ENCODE results near the gene COQ9.

Gene COQ9

GRCh38 chr16:57471852-57472664 lies 24.8 kb downstream of the COQ9 start:
- H3K9me3 Mint-ChIP-seq = no peaks in the 10 kb centered on the region
- H3K4me1 Mint-ChIP-seq (ENCODE audit: low read depth) = peaks cover 45% of the 10 kb centered on the region
- no peak overlapping the region for H3K27ac Mint-ChIP-seq
- no peak overlapping the region for H3K4me3 Mint-ChIP-seq
- H3K36me3 Mint-ChIP-seq (ENCODE audit: low read depth) = peaks cover 55% of the 10 kb centered on the region
- H3K27me3 Mint-ChIP-seq = peaks cover 22% of the 10 kb centered on the region
- intact Hi-C loops (cut with micrococcal nuclease) = no loop called here

- H3K4me1 Mint-ChIP-seq (ENCODE audit: low read depth) = peaks cover 45% of the 10 kb centered on the region
- no peak overlapping the region for H3K27ac Mint-ChIP-seq
- peaks cover 27% of the 10 kb centered on the region for H3K27me3 Mint-ChIP-seq
- intact Hi-C loops (cut with micrococcal nuclease) = no loop called here
- H3K36me3 Mint-ChIP-seq (ENCODE audit: low read depth) = peaks cover 49% of the 10 kb centered on the region
- no peak overlapping the region for H3K4me3 Mint-ChIP-seq
- no peaks in the 10 kb centered on the region for H3K9me3 Mint-ChIP-seq
Observed at GRCh38 chr16:57472665-57473060, 25.4 kb downstream of the COQ9 start.

GRCh38 chr16:57473176-57473840 lies 26.0 kb downstream of the COQ9 start:
- Mint-ChIP-seq H3K36me3 (ENCODE audit: low read depth) (peaks cover 42% of the 10 kb centered on the region), H3K4me3 (no peak overlapping the region), H3K4me1 (ENCODE audit: low read depth) (peaks cover 45% of the 10 kb centered on the region), H3K27ac (no peak overlapping the region), H3K27me3 (peaks cover 34% of the 10 kb centered on the region), H3K9me3 (no peaks in the 10 kb centered on the region)
- intact Hi-C loops (cut with micrococcal nuclease) = no loop called here

- Mint-ChIP-seq H3K27me3 (peaks cover 40% of the 10 kb centered on the region), H3K27ac (no peak overlapping the region), H3K4me3 (no peak overlapping the region), H3K4me1 (ENCODE audit: low read depth) (peaks cover 50% of the 10 kb centered on the region), H3K9me3 (no peaks in the 10 kb centered on the region), H3K36me3 (ENCODE audit: low read depth) (peaks cover 36% of the 10 kb centered on the region)
- intact Hi-C loops (cut with micrococcal nuclease) = no loop called here
Observed at GRCh38 chr16:57473906-57474305, 26.6 kb downstream of the COQ9 start.

GRCh38 chr16:57474671-57475661 lies 27.7 kb downstream of the COQ9 start:
- peaks cover 26% of the 10 kb centered on the region for H3K36me3 Mint-ChIP-seq (ENCODE audit: low read depth)
- H3K4me1 Mint-ChIP-seq (ENCODE audit: low read depth) = peaks cover 50% of the 10 kb centered on the region
- H3K9me3 Mint-ChIP-seq = no peaks in the 10 kb centered on the region
- intact Hi-C loops (cut with micrococcal nuclease) = no loop called here
- H3K4me3 Mint-ChIP-seq = no peak overlapping the region
- no peak overlapping the region for H3K27ac Mint-ChIP-seq
- H3K27me3 Mint-ChIP-seq = peaks cover 50% of the 10 kb centered on the region

- Mint-ChIP-seq H3K4me3 (no peak overlapping the region), H3K27ac (no peak overlapping the region), H3K27me3 (peaks cover 59% of the 10 kb centered on the region), H3K36me3 (ENCODE audit: low read depth) (peaks cover 17% of the 10 kb centered on the region), H3K9me3 (no peaks in the 10 kb centered on the region), H3K4me1 (ENCODE audit: low read depth) (peaks cover 41% of the 10 kb centered on the region)
- intact Hi-C loops (cut with micrococcal nuclease) = no loop called here
Observed at GRCh38 chr16:57475711-57476339, 28.5 kb downstream of the COQ9 start.

- no peak overlapping the region for H3K27ac Mint-ChIP-seq
Observed at GRCh38 chr16:57476546-57477410, 29.5 kb downstream of the COQ9 start.

GRCh38 chr16:57477531-57478202 lies 30.4 kb downstream of the COQ9 start:
- Mint-ChIP-seq H3K4me3 (no peak overlapping the region), H3K4me1 (ENCODE audit: low read depth) (peaks cover 24% of the 10 kb centered on the region), H3K27ac (no peak overlapping the region), H3K36me3 (ENCODE audit: low read depth) (no peaks in the 10 kb centered on the region), H3K27me3 (peaks cover 74% of the 10 kb centered on the region), H3K9me3 (no peaks in the 10 kb centered on the region)
- intact Hi-C loops (cut with micrococcal nuclease) = no loop called here

More at GRCh38 chr16:57476546-57477410, 29.5 kb downstream of the COQ9 start:
- Mint-ChIP-seq H3K4me1 (ENCODE audit: low read depth) (peaks cover 33% of the 10 kb centered on the region), H3K4me3 (no peak overlapping the region), H3K36me3 (ENCODE audit: low read depth) (peaks cover 8% of the 10 kb centered on the region), H3K9me3 (no peaks in the 10 kb centered on the region), H3K27me3 (peaks cover 67% of the 10 kb centered on the region)
- intact Hi-C loops (cut with micrococcal nuclease) = no loop called here

- H3K4me1 Mint-ChIP-seq (ENCODE audit: low read depth) = peaks cover 20% of the 10 kb centered on the region
- H3K9me3 Mint-ChIP-seq = no peaks in the 10 kb centered on the region
- no peak overlapping the region for H3K4me3 Mint-ChIP-seq
- H3K36me3 Mint-ChIP-seq (ENCODE audit: low read depth) = no peaks in the 10 kb centered on the region
- intact Hi-C loops (cut with micrococcal nuclease) = no loop called here
- H3K27ac Mint-ChIP-seq = no peak overlapping the region
- peaks cover 74% of the 10 kb centered on the region for H3K27me3 Mint-ChIP-seq
Observed at GRCh38 chr16:57478396-57479204, 31.3 kb downstream of the COQ9 start.

- H3K4me3 Mint-ChIP-seq = peak overlapping the region; percentile 4
- H3K27ac Mint-ChIP-seq = no peak overlapping the region
- H3K4me1 Mint-ChIP-seq (ENCODE audit: low read depth) = peaks cover 20% of the 10 kb centered on the region
- intact Hi-C loops (cut with micrococcal nuclease) = no loop called here
- H3K27me3 Mint-ChIP-seq = peaks cover 80% of the 10 kb centered on the region
- no peaks in the 10 kb centered on the region for H3K36me3 Mint-ChIP-seq (ENCODE audit: low read depth)
- H3K9me3 Mint-ChIP-seq = no peaks in the 10 kb centered on the region
Observed at GRCh38 chr16:57479205-57479975, 32.1 kb downstream of the COQ9 start.

GRCh38 chr16:57479976-57480753 lies 32.9 kb downstream of the COQ9 start:
- Mint-ChIP-seq H3K27ac (no peak overlapping the region), H3K36me3 (ENCODE audit: low read depth) (no peaks in the 10 kb centered on the region), H3K4me1 (ENCODE audit: low read depth) (peaks cover 21% of the 10 kb centered on the region), H3K4me3 (no peak overlapping the region), H3K9me3 (no peaks in the 10 kb centered on the region), H3K27me3 (peaks cover 82% of the 10 kb centered on the region)
- intact Hi-C loops (cut with micrococcal nuclease) = no loop called here

Measured in dendritic cell treated with granulocyte-macrophage colony-stimulating factor and Interleukin-4, amounts not matched to agents 40 ng/mL and 50 ng/mL, for 4 days (primary cell).